ENCODE results near the gene POU4F1. TPM values are rescaled to one million over a fixed set of nuclear protein-coding genes. Genes with fewer than 3 reads are reported as not detected.
A peak's percentile ranks its signal among the peaks of the same experiment; 100 is the strongest.

Gene POU4F1
- total and polyA plus RNA-seq, 2 experiments from 2014 or later, result 0.03 to 0.05 TPM

DNA sequence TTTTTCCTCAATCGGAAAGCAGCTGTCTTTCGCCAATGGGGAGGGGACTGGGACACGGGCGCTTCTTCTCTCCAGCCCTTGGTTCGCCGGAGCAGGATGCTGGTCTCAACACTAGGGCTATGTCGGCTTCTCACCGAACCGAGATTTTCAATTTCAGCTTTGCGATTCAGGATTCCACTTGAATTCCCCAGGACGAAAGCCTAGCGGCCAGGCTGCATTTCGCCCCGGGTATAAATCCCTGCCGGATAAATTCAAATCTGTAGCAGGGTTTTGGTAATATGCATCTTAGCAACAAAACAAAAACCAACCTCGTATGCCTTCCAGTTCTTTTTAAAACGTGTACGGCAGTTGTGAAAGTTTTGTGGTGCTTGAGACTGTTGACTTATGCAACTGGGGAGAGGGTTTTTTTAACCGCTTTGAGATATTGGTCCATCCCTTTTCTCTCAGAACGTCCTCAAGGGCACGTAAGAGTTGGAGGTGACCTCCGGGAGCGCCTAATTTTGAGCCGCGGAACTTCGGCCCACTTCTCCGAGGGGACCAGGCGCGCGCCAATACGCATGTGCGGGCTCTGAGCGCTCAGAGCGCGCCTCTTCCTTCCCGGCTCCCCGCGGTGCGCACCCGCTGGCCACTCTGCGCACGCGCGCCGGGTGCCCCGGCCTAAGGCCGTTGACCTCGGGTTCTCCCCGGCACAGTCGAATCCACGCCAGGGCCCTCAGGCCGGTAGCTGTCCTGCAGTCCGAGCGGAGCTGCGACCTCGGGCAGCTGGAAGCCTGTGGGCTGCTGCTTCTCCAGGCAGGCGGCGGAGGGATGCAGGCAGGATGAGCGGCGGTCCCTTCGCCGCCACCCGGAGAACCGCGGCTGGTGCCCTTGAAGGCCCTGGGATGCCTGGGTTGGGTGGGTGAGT lies 7.6 kb downstream of the POU4F1 start:
- Histone ChIP-seq H3F3A (replicated peaks; ENCODE audit: low read depth) (peaks cover 9% of the 10 kb centered on the region; the same call in 1 of the 2 replicates), H3K27me3 (ENCODE audit: insufficient read depth) (peaks cover 100% of the 10 kb centered on the region), H2AFZ (peak overlapping the region; percentile 84), H3K4me1 (ENCODE audit: insufficient read depth) (peaks cover 69% of the 10 kb centered on the region), H3K9me2 (ENCODE audit: insufficient read depth) (no peaks in the 10 kb centered on the region), H3K4me2 (peak overlapping the region; percentile 85), H3K4me3 (peak overlapping the region; percentile 57), H3K79me2 (replicated peaks; ENCODE audit: insufficient read depth) (no peaks in the 10 kb centered on the region), H3K27ac (ENCODE audit: low read depth) (no peak overlapping the region), H3K36me3 (ENCODE audit: insufficient read depth) (no peaks in the 10 kb centered on the region), H4K20me1 (replicated peaks; ENCODE audit: insufficient read depth) (no peaks in the 10 kb centered on the region; the same call in none of the 2 replicates)
- H3K4me3 Mint-ChIP-seq, result peak overlapping the region; percentile 63
- no peaks in the 10 kb centered on the region; the same call in 2 of the 3 replicates for H3K36me3 Mint-ChIP-seq (ENCODE audit: low read depth)
- ATAC-seq (peak; percentile 63), DNase-seq (ENCODE audit: low spot score) (peak; percentile 75)
- peaks cover 93% of the 10 kb centered on the region for H3K27me3 Mint-ChIP-seq (ENCODE audit: insufficient read depth, low read depth, poor library complexity)
- no peak for TF ChIP-seq ZNF114 (CRISPR knock-in tag; IDR thresholded peaks at IDR 0.05)
- TF ChIP-seq, protein P1, sequence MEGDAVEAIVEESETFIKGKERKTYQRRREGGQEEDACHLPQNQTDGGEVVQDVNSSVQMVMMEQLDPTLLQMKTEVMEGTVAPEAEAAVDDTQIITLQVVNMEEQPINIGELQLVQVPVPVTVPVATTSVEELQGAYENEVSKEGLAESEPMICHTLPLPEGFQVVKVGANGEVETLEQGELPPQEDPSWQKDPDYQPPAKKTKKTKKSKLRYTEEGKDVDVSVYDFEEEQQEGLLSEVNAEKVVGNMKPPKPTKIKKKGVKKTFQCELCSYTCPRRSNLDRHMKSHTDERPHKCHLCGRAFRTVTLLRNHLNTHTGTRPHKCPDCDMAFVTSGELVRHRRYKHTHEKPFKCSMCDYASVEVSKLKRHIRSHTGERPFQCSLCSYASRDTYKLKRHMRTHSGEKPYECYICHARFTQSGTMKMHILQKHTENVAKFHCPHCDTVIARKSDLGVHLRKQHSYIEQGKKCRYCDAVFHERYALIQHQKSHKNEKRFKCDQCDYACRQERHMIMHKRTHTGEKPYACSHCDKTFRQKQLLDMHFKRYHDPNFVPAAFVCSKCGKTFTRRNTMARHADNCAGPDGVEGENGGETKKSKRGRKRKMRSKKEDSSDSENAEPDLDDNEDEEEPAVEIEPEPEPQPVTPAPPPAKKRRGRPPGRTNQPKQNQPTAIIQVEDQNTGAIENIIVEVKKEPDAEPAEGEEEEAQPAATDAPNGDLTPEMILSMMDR (conservative IDR thresholded peaks at IDR 0.05; ENCODE audit: low read depth in 2 of 2), result peak in 1 of 2 experiments; percentile 9; a peak in 1 of 4 replicates
- peaks cover 56% of the 10 kb centered on the region for H3K4me1 Mint-ChIP-seq
- H3K9me3 Mint-ChIP-seq, result peaks cover 6% of the 10 kb centered on the region
- no peak overlapping the region for H3K27ac Mint-ChIP-seq

DNA sequence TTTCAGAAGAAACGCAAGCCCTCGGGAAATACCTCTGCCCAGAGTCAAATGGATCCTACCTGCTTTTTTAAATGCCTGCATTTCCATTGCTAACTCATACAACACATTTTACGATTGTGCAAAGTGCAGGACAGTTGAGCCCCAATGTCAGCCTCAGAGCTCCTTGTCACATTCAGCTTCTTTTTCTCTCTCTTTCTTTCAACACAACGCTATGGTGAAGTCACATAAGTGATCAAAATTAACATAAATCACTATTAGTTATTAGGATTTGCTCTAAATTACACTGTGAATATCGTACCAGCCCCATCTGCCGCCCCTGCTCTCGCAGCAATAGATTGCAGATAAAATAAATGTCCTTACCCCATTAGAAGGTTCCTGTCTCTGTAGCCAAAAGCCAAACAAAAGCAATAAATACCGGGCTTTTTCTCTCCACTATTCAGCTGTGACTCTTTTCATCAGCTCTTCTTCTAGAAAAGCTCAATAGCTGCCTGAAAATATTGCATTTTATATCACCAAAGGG lies 8.8 kb downstream of the POU4F1 start:
- H3K27ac ChIP-seq (ENCODE audit: low read depth), result no peak overlapping the region
- ATAC-seq (no peak), DNase-seq (ENCODE audit: low spot score) (no peak)
- H3K27me3 Mint-ChIP-seq (ENCODE audit: insufficient read depth, low read depth, poor library complexity), result peaks cover 86% of the 10 kb centered on the region
- no peaks in the 10 kb centered on the region for H3K36me3 ChIP-seq (ENCODE audit: insufficient read depth)
- no peaks in the 10 kb centered on the region for H3K9me2 ChIP-seq (ENCODE audit: insufficient read depth)
- peak overlapping the region; percentile 68 for H3K4me3 Mint-ChIP-seq
- peaks cover 46% of the 10 kb centered on the region for H3K4me1 Mint-ChIP-seq
- no peaks in the 10 kb centered on the region for H3K79me2 ChIP-seq (replicated peaks; ENCODE audit: insufficient read depth)
- peaks cover 4% of the 10 kb centered on the region; the same call in 1 of the 3 replicates for H3K9me3 Mint-ChIP-seq
- H2AFZ ChIP-seq, result no peak overlapping the region
- H3K4me2 ChIP-seq, result peak overlapping the region; percentile 85
- no peaks in the 10 kb centered on the region; the same call in none of the 2 replicates for H4K20me1 ChIP-seq (replicated peaks; ENCODE audit: insufficient read depth)
- peak overlapping the region; percentile 57 for H3K4me3 ChIP-seq
- peaks cover 72% of the 10 kb centered on the region for H3K4me1 ChIP-seq (ENCODE audit: insufficient read depth)
- peaks cover 100% of the 10 kb centered on the region for H3K27me3 ChIP-seq (ENCODE audit: insufficient read depth)
- H3K36me3 Mint-ChIP-seq (ENCODE audit: low read depth), result no peaks in the 10 kb centered on the region
- no peak overlapping the region for H3K27ac Mint-ChIP-seq
- TF ChIP-seq NANOG (IDR thresholded peaks at IDR 0.05; ENCODE audit: borderline replicate concordance), result no peak
- peak; percentile 70 for TF ChIP-seq EZH2 (IDR thresholded peaks at IDR 0.05; ENCODE audit: low read depth, unreplicated experiment)
- no peak for TF ChIP-seq ZNF331 (CRISPR knock-in tag; IDR thresholded peaks at IDR 0.05; ENCODE audit: low read depth)
- TF ChIP-seq ZNF462 (CRISPR knock-in tag; IDR thresholded peaks at IDR 0.05), result no peak
- TF ChIP-seq JUNB (IDR thresholded peaks at IDR 0.05; ENCODE audit: unreplicated experiment), result no peak
- no peak for TF ChIP-seq EZH2phosphoT487 (IDR thresholded peaks at IDR 0.05; ENCODE audit: unreplicated experiment)
- H3F3A ChIP-seq (replicated peaks; ENCODE audit: low read depth), result peaks cover 9% of the 10 kb centered on the region; the same call in 1 of the 2 replicates
